ENCODE data around the gene PPHLN1. TPM values are rescaled to one million over a fixed set of nuclear protein-coding genes. Genes with fewer than 3 reads are reported as not detected.

The PPHLN1 gene
- total RNA-seq, 1 donor from 2014 or later = 1.7 TPM

DNA sequence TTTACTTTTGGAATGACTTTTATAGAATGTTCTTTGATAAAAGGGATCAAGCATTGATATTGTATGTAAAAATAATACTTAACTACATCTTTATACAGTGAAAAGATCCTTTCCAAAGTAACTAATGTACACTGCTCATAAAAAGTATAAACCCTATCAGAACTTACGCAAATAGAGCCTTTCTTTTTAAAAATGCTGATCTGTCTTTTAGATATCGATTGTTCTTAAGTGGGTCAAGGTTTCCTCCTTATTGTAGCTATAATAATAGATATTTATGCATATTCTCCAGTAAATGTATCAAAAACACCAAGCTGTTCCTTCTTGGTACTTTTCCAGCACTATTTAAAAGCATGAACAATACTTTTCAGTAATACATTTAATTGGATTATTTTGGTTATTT lies 68.5 kb downstream of the PPHLN1 start:
- Histone ChIP-seq H3K36me3 (peaks cover 0 to 4% of the 10 kb centered on the region in 2 donors), H3K4me1 (no peaks in the 10 kb centered on the region), H3K9me3 (no peaks in the 10 kb centered on the region), H3K4me3 (no peak overlapping the region), H3K27me3 (no peaks in the 10 kb centered on the region), H3K27ac (no peak overlapping the region)
- no peak for DNase-seq (ENCODE audit: low spot score in 2 of 2)
- intact Hi-C loops (cut with DNase I) = no loop called here
- TF ChIP-seq, protein P1, sequence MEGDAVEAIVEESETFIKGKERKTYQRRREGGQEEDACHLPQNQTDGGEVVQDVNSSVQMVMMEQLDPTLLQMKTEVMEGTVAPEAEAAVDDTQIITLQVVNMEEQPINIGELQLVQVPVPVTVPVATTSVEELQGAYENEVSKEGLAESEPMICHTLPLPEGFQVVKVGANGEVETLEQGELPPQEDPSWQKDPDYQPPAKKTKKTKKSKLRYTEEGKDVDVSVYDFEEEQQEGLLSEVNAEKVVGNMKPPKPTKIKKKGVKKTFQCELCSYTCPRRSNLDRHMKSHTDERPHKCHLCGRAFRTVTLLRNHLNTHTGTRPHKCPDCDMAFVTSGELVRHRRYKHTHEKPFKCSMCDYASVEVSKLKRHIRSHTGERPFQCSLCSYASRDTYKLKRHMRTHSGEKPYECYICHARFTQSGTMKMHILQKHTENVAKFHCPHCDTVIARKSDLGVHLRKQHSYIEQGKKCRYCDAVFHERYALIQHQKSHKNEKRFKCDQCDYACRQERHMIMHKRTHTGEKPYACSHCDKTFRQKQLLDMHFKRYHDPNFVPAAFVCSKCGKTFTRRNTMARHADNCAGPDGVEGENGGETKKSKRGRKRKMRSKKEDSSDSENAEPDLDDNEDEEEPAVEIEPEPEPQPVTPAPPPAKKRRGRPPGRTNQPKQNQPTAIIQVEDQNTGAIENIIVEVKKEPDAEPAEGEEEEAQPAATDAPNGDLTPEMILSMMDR (IDR thresholded peaks at IDR 0.05) = no peak

DNA sequence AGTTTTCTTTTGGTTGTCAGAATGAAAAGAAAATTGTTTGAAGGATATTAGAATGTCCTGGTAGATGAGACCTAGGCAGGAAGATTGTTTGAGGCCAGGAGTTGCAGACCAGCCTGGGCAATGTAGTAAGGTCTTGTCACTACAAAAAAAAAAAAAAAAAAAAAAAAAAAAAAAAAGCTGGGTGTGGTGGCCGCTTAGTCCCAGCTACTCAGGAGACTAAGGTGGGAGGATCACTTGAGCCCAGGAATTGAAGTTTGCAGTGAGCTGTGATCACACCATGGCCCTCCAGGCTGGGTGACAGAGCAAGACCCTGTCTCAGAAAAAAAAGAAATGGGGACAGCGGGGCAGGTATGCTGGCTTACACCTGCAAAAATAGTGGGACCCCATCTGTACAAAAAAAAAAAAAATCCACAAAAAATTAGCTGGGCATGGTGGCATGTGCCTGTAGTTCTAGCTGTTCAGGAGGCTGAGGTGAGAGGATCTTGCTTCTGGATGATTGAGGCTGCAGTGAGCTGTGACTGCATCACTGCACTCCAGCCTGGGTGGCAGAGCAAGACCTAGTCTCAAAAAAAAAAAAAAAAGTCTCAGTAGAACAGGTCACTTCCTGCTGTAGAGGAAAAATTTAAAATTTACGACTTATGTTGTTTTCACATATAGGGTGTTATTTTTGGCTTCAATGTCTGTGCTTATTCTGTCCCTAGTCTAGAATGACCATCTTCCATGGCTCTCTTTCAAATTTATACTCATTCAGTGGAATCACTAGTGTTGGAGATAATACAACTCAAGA lies 70.7 kb downstream of the PPHLN1 start:
- TF ChIP-seq, protein P1 (IDR thresholded peaks at IDR 0.05) = no peak
- Histone ChIP-seq H3K4me3 (no peak overlapping the region), H3K4me1 (no peaks in the 10 kb centered on the region), H3K27ac (no peak overlapping the region), H3K27me3 (no peaks in the 10 kb centered on the region), H3K36me3 (peaks cover 4 to 17% of the 10 kb centered on the region in 2 donors), H3K9me3 (no peaks in the 10 kb centered on the region)
- intact Hi-C loops (cut with DNase I) = no loop called here
- DNase-seq (ENCODE audit: low spot score in 2 of 2) = no peak

DNA sequence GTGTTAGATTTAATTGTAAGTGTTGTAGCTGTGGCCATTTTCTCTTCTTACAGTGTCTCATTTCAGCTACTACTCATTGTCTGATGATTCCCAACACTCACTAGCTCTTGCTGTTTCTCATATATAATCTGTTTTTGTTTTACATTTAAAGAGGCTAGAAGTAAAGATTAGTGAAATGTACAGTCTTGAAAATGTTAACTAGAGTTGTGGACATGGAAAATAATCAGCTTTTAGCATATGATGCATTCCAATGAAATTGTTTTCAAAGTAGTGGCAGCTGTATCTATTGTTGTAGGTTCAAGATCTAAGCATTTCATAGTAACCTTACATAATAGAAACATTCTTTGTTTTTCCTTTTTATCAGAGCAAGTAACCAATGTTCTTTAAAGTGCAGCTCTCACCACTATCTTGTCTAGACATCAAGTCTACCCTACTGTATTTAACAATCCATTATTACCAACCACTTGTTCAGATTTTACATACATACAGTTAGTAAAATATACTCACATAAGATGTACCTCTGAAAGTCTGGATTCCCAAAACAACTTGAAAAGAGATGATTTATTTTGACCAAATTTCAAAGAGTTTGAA lies 76.9 kb downstream of the PPHLN1 start:
- intact Hi-C loops (cut with DNase I) = no loop called here
- H3K9me3 ChIP-seq = no peaks in the 10 kb centered on the region
- H3K4me3 ChIP-seq = no peak overlapping the region
- no peaks in the 10 kb centered on the region for H3K4me1 ChIP-seq
- H3K27me3 ChIP-seq = no peaks in the 10 kb centered on the region
- peaks cover 12 to 29% of the 10 kb centered on the region in 2 donors for H3K36me3 ChIP-seq
- DNase-seq (ENCODE audit: low spot score in 2 of 2) = no peak
- no peak overlapping the region for H3K27ac ChIP-seq
- TF ChIP-seq, protein P1 (IDR thresholded peaks at IDR 0.05) = no peak

DNA sequence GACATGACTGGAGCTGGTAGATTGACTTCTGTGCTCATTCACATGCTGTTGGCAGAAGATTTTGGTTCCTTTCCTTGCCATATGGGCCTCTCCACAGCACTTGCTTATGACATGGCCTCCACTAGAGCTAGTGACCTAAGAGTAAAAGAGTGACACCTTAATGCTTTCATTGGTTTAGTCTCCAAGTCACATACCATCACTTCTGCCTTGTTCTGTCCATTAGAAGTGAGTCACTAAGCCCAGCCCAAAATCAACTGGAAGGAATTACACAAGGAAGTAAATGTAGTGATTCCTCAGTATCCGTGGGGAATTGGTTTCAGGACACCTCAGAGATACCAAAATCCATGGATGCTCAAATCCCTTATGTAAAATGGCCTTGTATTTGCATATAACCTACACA lies 81.3 kb downstream of the PPHLN1 start:
- Histone ChIP-seq H3K36me3 (peaks cover 8 to 13% of the 10 kb centered on the region in 2 donors), H3K4me1 (no peaks in the 10 kb centered on the region), H3K27ac (no peak overlapping the region), H3K9me3 (no peaks in the 10 kb centered on the region), H3K27me3 (no peaks in the 10 kb centered on the region), H3K4me3 (no peak overlapping the region)
- intact Hi-C loops (cut with DNase I) = no loop called here
- no peak for DNase-seq (ENCODE audit: low spot score in 2 of 2)
- TF ChIP-seq, protein P1 (IDR thresholded peaks at IDR 0.05) = no peak

DNA sequence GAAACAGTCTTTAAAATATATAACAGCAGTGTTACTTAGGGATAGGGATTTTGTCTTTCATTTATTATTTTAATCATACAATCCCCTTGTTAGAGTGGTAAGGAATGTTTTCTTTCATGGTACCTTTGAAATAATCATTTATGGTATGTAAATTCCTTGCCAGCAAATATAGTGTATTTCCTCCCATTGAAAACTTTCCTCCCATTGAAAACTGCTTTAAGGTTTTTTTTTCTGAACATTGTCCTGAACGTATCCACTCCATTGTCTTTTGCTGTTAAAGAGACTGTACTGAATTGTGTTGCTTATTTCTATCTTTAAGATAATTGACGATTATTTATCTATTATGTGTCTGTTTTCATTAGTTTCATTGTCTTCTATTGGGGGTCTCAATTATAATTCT lies 83.5 kb downstream of the PPHLN1 start:
- TF ChIP-seq, protein P1 (IDR thresholded peaks at IDR 0.05) = no peak
- H3K9me3 ChIP-seq = no peaks in the 10 kb centered on the region
- no peaks in the 10 kb centered on the region for H3K27me3 ChIP-seq
- H3K4me1 ChIP-seq = no peaks in the 10 kb centered on the region
- no peak overlapping the region for H3K4me3 ChIP-seq
- peaks cover 2 to 10% of the 10 kb centered on the region in 2 donors for H3K36me3 ChIP-seq
- no peak overlapping the region for H3K27ac ChIP-seq
- intact Hi-C loops (cut with DNase I) = no loop called here
- no peak for DNase-seq (ENCODE audit: low spot score in 2 of 2)

Data from ascending aorta (tissue), 2 donors.